Astrocyte of the cerebellum (primary cell): ENCODE measurements around the gene JARID2.
A peak's percentile ranks its signal among the peaks of the same experiment; 100 is the strongest.

ENCODE experiments used
- DNase-seq: peaks from one replicate; pipeline ENCODE4 v3.0.0-alpha.2; 2011; ENCODE audit warnings: low read depth
- H3K4me3 ChIP-seq: 2 replicates; pipeline ENCODE4 v1.5.1; 2011; ENCODE audit warnings: mild to moderate bottlenecking, low read depth, low read length, moderate library complexity
- in situ Hi-C: cut with HindIII; loops from 2 replicates; pipeline ENCODE4 v1.10.0; 2017; ENCODE audit warnings: low sequenced_read_pairs
- TF ChIP-seq, protein P1 (sequence below): IDR thresholded peaks from 2 replicates; pipeline ENCODE4 v1.5.1; 2012; ENCODE audit warnings: low read length, low read depth, moderate library complexity, mild to moderate bottlenecking; ENCODE audit errors: missing control alignments

JARID2 gene

DNA sequence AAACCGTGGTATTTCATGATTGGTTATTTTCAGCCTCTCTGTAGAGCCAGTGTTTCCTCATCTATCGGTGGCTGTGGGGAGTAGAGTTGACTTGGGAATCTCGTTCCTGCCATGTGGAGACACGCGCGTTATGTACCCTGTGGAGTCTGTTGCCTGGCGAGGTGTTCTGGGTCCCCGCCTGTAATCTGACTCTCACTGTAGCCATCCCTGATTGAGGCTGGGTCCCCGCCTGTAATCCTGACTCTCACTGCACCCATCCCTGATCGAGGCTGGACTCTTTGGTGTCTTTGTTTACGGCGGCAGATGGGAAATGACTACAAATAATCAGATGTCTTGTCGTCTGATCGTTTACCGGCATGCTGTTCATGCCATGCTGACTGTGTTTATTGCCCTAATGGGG, 263.1 kb downstream of the JARID2 start:
- TF ChIP-seq, protein P1, sequence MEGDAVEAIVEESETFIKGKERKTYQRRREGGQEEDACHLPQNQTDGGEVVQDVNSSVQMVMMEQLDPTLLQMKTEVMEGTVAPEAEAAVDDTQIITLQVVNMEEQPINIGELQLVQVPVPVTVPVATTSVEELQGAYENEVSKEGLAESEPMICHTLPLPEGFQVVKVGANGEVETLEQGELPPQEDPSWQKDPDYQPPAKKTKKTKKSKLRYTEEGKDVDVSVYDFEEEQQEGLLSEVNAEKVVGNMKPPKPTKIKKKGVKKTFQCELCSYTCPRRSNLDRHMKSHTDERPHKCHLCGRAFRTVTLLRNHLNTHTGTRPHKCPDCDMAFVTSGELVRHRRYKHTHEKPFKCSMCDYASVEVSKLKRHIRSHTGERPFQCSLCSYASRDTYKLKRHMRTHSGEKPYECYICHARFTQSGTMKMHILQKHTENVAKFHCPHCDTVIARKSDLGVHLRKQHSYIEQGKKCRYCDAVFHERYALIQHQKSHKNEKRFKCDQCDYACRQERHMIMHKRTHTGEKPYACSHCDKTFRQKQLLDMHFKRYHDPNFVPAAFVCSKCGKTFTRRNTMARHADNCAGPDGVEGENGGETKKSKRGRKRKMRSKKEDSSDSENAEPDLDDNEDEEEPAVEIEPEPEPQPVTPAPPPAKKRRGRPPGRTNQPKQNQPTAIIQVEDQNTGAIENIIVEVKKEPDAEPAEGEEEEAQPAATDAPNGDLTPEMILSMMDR, result no peak
- no peak overlapping the region for H3K4me3 ChIP-seq
- in situ Hi-C loops, result no loop called here
- no peak for DNase-seq

DNA sequence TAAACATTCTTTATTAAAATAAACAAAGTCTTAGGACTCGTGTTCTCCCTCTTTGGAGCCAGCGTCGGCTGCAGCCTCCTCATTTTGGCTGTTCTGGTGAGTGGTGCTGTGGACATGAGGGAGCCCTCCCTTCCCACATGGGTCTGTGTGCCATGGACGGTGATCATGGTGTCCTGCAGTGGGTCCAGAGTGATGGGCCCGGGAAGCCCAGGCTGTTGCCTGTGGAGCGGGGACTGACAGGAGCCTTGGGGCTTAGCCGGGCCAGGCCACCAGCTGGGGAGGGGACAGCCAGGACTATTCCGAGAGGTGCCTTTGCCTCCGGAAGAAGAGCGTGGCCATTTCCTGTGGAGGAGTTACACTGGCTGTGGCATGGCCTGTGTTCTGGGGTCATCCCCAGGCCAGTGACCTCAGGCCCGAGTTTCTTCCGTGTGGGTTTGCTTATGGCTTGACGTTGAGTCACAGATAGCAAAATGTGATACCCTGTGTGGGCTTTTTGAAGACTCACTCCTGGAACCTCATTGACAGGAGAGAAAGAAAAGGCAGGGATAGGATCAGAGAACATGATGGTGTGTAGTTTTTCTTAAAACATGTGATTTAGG, 263.6 kb downstream of the JARID2 start:
- in situ Hi-C loops, result no loop called here
- no peak overlapping the region for H3K4me3 ChIP-seq
- TF ChIP-seq, protein P1, result no peak
- no peak for DNase-seq

DNA sequence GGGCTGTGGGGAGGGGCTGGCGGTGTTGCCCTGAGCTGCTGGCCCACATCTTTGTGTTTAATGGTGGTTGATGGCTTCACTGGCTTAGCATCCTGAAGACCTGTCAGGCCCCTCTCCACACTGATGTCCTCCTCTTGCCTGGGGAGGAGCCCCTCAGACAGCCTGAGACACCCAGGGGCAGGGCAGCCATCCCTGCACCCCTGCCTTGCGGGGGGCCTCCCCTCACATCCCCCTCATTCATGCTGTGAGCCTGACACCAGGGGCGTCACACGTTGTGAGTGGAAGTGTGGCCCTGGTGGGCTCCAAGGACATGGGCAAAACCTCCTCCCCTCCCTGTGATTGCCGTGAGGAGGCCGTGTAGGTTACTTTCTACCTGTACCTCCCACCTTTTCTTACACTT, 264.3 kb downstream of the JARID2 start:
- no peak for DNase-seq
- no peak overlapping the region for H3K4me3 ChIP-seq
- in situ Hi-C loops, result no loop called here
- TF ChIP-seq, protein P1, result no peak

DNA sequence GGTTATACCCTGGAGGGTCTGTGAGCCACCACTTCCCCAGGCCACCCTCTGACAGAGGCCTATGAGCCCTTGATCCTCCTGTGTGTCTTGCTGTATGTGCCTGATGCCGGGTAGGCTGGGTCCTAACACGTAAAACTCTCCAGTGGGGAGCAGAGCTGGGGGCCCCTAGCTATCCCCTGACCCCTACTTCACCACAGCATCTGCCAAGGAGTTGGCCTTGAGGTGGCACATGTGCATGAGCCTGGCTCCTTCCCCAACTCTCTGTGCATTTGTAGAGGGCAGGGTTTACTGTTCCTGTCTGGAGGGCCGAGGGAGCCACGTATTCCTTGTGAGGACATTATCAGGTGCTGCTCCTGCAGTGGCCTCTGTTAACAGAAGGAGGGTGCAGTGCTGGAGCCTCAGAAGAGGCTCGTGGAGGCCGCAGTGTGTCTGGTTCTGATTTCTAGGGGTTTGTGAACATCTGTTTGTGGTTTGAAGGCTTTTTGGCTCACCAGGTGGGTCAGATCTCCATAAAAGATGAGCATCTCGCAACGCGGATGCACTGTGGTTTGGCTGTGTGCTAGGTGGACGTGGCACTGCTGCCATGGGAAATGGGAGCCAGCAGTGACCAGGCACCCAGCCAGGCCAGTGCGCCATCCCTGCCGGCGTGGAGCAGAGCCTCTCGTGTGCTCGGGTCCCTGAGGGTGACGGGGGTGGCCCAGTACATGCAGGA, 264.8 kb downstream of the JARID2 start:
- DNase-seq, result no peak
- no peak overlapping the region for H3K4me3 ChIP-seq
- TF ChIP-seq, protein P1, result no peak
- in situ Hi-C loops, result no loop called here

DNA sequence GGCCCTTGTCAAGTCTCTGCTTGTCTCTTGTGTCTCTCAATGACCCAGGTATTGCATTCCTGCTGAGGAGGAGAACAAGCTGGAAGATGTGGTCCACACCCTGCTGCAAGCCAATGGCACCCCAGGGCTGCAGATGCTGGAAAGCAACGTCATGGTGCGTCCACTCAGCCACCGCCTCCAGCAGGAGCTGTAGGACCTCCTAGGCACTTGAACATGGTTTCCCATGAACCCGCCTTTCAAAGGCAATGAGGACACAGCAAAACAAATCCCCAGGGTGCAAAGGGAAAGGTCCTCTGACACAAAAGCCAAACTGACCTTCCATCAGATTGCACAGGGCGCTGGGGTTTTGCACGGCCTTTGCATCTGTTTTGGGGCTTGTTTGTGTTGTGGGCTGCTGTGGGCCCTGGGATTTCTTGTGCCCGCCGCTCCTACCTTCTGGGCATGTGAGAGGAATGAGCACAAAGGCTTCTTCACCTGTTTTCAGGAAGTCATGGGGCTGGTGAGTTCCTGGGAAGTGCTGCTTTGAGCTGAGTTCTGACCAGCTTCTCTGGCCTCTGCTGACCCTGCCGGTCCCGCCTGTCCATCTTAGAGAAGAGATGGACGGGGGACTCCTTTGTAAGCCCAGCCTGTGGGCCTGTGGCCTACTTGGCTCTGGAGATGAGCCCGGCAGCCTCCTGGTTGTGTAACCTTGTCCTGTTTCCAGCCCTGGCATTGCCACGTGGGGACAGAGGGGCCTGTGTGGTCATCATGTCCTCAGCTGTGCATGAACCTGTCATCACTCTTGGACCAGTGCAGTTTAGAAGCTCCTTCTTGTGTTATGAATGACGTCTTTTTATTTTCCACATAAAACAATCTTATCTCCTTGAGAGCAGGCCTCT, 265.6 kb downstream of the JARID2 start:
- no peak for DNase-seq
- TF ChIP-seq, protein P1, result no peak
- in situ Hi-C loops, result no loop called here
- no peak overlapping the region for H3K4me3 ChIP-seq

DNA sequence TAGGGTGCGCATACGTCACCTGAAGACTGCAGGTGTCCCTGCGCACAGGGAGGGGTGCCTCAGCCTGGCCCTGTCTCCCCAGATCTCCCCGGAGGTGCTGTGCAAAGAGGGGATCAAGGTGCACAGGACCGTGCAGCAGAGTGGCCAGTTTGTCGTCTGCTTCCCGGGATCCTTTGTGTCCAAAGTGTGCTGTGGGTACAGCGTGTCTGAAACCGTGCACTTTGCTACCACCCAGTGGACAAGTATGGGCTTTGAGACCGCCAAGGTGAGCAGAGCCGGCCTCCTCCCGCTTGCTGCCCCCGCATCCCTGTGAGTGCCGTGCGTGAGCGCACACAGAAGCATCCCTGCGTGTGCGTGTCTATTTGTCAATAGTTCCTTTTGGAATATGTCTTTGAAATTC, 266.3 kb downstream of the JARID2 start:
- TF ChIP-seq, protein P1, result peak; percentile 8

More for the DNA sequence above, 266.3 kb downstream of the JARID2 start:
- DNase-seq, result no peak
- in situ Hi-C loops, result no loop called here
- no peak overlapping the region for H3K4me3 ChIP-seq
